Esophagus muscularis mucosa (tissue), 4 donors: ENCODE measurements around the gene COL4A3. TPM values are rescaled to one million over a fixed set of nuclear protein-coding genes. Genes with fewer than 3 reads are reported as not detected.
A peak's percentile ranks its signal among the peaks of the same experiment; 100 is the strongest.

Source experiments
- DNase-seq: peaks from one replicate; pipeline ENCODE4 v3.0.0-alpha.2; 2017; ENCODE audit errors: extremely low spot score
- H3K27ac ChIP-seq, 4 donors: fragments of 200-600 bp; sonication (generic); replicated peaks in 1 of 4; 1 replicate in 3 of 4; 2 replicates in 1 of 4; pipeline ENCODE4 v1.5.1; 2016 to 2019; ENCODE audit warnings: mild to moderate bottlenecking in 1 of 4
- H3K27me3 ChIP-seq, 4 donors: fragments of 200-600 bp; sonication (generic); one replicate each; pipeline versions ENCODE4 v1.5.1 to v1.6.0; 2016 to 2019
- H3K36me3 ChIP-seq, 4 donors: fragments of 200-600 bp; sonication (generic); one replicate each; pipeline ENCODE4 v1.5.1; 2016 to 2019
- H3K4me1 ChIP-seq, 4 donors: fragments of 200-600 bp; sonication (generic); one replicate each; pipeline ENCODE4 v1.5.1; 2016 to 2019
- H3K4me3 ChIP-seq, 4 donors: fragments of 200-600 bp; sonication (generic); 1 replicate in 2 of 4; 2 replicates in 2 of 4; pipeline ENCODE4 v1.5.1; 2016 to 2019; ENCODE audit warnings: mild to moderate bottlenecking in 4 of 4, moderate library complexity in 1 of 4
- H3K9me3 ChIP-seq, 4 donors: fragments of 200-600 bp; sonication (generic); 1 replicate in 3 of 4; 2 replicates in 1 of 4; pipeline ENCODE4 v1.5.1; 2016 to 2019
- CTCF ChIP-seq, 3 experiments: fragments of 200-600 bp in 2 of 3; fragments of 450-650 bp in 1 of 3; sonication (generic) in 2 of 3; IDR thresholded peaks; one replicate each; pipeline ENCODE4 v1.5.1; 2017 to 2019; ENCODE audit warnings: antibody characterized with exemption in 3 of 3, mild to moderate bottlenecking in 2 of 3, moderate library complexity in 1 of 3
- EP300 ChIP-seq: sonication (generic); formaldehyde crosslinking; IDR thresholded peaks from one replicate; pipeline ENCODE4 v1.6.1; 2017; ENCODE audit warnings: antibody characterized with exemption
- POLR2A ChIP-seq: fragments of 450-650 bp; IDR thresholded peaks from one replicate; pipeline ENCODE4 v1.6.1; 2017; ENCODE audit warnings: antibody characterized with exemption, moderate library complexity, mild to moderate bottlenecking, low read depth
- POLR2AphosphoS5 ChIP-seq, 2 donors: sonication (generic); formaldehyde crosslinking; IDR thresholded peaks; one replicate each; pipeline ENCODE4 v1.6.1; 2017; ENCODE audit warnings: antibody characterized with exemption in 2 of 2
- WGBS: methylation state at CpG from one replicate; pipeline ENCODE4 v1.1.5; 2018; 5-methylcytosine and 5-hydroxymethylcytosine counted together
- intact Hi-C: fragments of 100-400 bp; cut with DNase I; formaldehyde crosslinking; loops from one replicate; pipeline ENCODE4 v1.15.1; 2023
- total RNA-seq, 4 donors: library from RNA; depleted of rRNA; stranded (reverse); fragments of >200 nt; gene quantifications; one replicate each; pipeline versions ENCODE4 v1.1.0 to v1.2.1, GENCODE V29; 2016

COL4A3 gene
- total RNA-seq, 4 donors from 2014 or later, result 1.9 to 10.8 (median 4.3) TPM

DNA sequence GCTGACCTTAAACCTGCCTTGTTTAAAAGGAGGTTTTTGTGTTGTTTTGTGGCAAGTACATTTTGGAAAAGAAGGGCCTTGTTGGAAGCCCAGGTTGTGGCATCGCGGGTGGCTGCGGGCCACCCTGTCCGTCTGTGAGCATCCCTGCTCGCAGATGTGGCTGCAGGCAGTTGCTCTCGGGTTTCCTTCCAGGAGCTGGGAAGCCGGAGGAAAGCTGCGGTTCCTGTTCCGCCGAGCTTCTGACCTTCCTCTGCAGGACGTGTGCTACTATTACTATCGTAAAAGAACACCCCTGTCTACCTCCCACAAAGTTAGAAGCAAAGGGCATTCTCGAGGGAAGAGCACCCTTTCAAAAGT lies 161.4 kb downstream of the COL4A3 start:
- peak overlapping the region; percentile 87 to 97 (median 92) for H3K27ac ChIP-seq
- peaks cover 0 to 6% (median 4%) of the 10 kb centered on the region in 4 donors for H3K36me3 ChIP-seq
- DNase-seq, result no peak
- 2% methylated on average over 7 of the region's 13 CpGs for WGBS
- intact Hi-C loops, result no loop called here
- no peaks in the 10 kb centered on the region for H3K27me3 ChIP-seq
- no peaks in the 10 kb centered on the region for H3K9me3 ChIP-seq
- peaks cover 19 to 33% (median 23%) of the 10 kb centered on the region in 4 donors for H3K4me1 ChIP-seq
- TF ChIP-seq POLR2A, result no peak
- H3K4me3 ChIP-seq, result peak overlapping the region; percentile 86 to 98 (median 93)

GRCh38 chr2:227326783-227327182 lies 162.4 kb downstream of the COL4A3 start:
- no peak for DNase-seq
- peaks cover 19 to 33% (median 23%) of the 10 kb centered on the region in 4 donors for H3K4me1 ChIP-seq
- H3K36me3 ChIP-seq, result peaks cover 0 to 10% (median 8%) of the 10 kb centered on the region in 4 donors
- H3K27ac ChIP-seq, result no peak overlapping the region
- TF ChIP-seq POLR2A (no peak), POLR2AphosphoS5 (IDR thresholded peaks at IDR 0.05) (no peak), CTCF (IDR thresholded peaks at IDR 0.05) (no peak), EP300 (no peak)
- no peak overlapping the region for H3K4me3 ChIP-seq
- H3K9me3 ChIP-seq, result no peaks in the 10 kb centered on the region
- intact Hi-C loops, result no loop called here
- WGBS, result 94% methylated on average over 6 of the region's 6 CpGs
- no peaks in the 10 kb centered on the region for H3K27me3 ChIP-seq

GRCh38 chr2:227335713-227336112 lies 171.3 kb downstream of the COL4A3 start:
- H3K36me3 ChIP-seq, result peaks cover 11 to 77% (median 39%) of the 10 kb centered on the region in 4 donors
- no peak overlapping the region for H3K27ac ChIP-seq
- WGBS, result 88% methylated on average over 1 of the region's 1 CpG
- no peak for TF ChIP-seq CTCF (IDR thresholded peaks at IDR 0.05)
- TF ChIP-seq POLR2AphosphoS5 (IDR thresholded peaks at IDR 0.05), result no peak
- TF ChIP-seq EP300, result no peak
- no peak for TF ChIP-seq POLR2A
- no peaks in the 10 kb centered on the region for H3K27me3 ChIP-seq
- DNase-seq, result no peak
- no peak overlapping the region for H3K4me3 ChIP-seq
- H3K4me1 ChIP-seq, result no peaks in the 10 kb centered on the region
- intact Hi-C loops, result no loop called here
- no peaks in the 10 kb centered on the region for H3K9me3 ChIP-seq

- 96% methylated on average over 2 of the region's 2 CpGs for WGBS
- Histone ChIP-seq H3K4me3 (no peak overlapping the region), H3K27ac (no peak overlapping the region), H3K9me3 (no peaks in the 10 kb centered on the region), H3K4me1 (no peaks in the 10 kb centered on the region), H3K27me3 (no peaks in the 10 kb centered on the region), H3K36me3 (peaks cover 11 to 84% (median 38%) of the 10 kb centered on the region in 4 donors)
- intact Hi-C loops, result no loop called here
- DNase-seq, result no peak
- no peak for TF ChIP-seq POLR2A
- no peak for TF ChIP-seq POLR2AphosphoS5 (IDR thresholded peaks at IDR 0.05)
- no peak for TF ChIP-seq EP300
- no peak for TF ChIP-seq CTCF (IDR thresholded peaks at IDR 0.05)
Measured at GRCh38 chr2:227337442-227337841, 173.0 kb downstream of the COL4A3 start.

- no peak overlapping the region for H3K4me3 ChIP-seq
- TF ChIP-seq POLR2AphosphoS5 (IDR thresholded peaks at IDR 0.05) (no peak), POLR2A (no peak), CTCF (IDR thresholded peaks at IDR 0.05) (no peak), EP300 (no peak)
- H3K36me3 ChIP-seq, result peaks cover 4 to 83% (median 39%) of the 10 kb centered on the region in 4 donors
- DNase-seq, result no peak
- no peaks in the 10 kb centered on the region for H3K4me1 ChIP-seq
- H3K9me3 ChIP-seq, result no peaks in the 10 kb centered on the region
- intact Hi-C loops, result no loop called here
- H3K27ac ChIP-seq, result no peak overlapping the region
- 92% methylated on average over 2 of the region's 2 CpGs for WGBS
- no peaks in the 10 kb centered on the region for H3K27me3 ChIP-seq
Measured at GRCh38 chr2:227339098-227339599, 174.7 kb downstream of the COL4A3 start.
